HL-60/S4 (cell line): Measurements from ENCODE around the gene TPCN2.

Experiments
- in situ Hi-C: fragments of 300-500 bp; cut with MboI; formaldehyde crosslinking; loops from 2 replicates; pipeline ENCODE4 v1.14.3; 2022; ENCODE audit warnings: low sequenced_read_pairs

Gene TPCN2

GRCh38 chr11:69173925-69174581 lies 125.3 kb downstream of the TPCN2 start:
- in situ Hi-C loops = no loop called here

DNA sequence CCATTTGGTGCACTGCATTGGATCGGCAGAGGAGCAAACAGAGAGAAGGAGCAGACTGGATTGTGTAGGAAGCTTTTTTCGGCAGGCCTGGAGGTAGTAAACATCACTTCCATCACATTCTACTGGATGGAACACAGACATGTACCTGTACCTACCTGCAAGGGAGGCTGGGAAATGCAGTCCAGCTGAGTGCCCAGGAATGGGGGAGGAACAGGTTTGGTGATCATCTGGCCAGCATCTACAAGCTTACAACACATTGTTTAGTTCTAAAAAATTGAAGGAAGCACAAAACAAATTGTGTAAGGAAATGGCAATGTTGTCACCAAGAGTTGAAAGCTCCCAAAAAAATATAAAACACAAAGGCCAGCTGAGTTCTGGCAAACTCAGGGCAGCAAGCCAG lies 126.1 kb downstream of the TPCN2 start:
- in situ Hi-C loops = no loop called here

DNA sequence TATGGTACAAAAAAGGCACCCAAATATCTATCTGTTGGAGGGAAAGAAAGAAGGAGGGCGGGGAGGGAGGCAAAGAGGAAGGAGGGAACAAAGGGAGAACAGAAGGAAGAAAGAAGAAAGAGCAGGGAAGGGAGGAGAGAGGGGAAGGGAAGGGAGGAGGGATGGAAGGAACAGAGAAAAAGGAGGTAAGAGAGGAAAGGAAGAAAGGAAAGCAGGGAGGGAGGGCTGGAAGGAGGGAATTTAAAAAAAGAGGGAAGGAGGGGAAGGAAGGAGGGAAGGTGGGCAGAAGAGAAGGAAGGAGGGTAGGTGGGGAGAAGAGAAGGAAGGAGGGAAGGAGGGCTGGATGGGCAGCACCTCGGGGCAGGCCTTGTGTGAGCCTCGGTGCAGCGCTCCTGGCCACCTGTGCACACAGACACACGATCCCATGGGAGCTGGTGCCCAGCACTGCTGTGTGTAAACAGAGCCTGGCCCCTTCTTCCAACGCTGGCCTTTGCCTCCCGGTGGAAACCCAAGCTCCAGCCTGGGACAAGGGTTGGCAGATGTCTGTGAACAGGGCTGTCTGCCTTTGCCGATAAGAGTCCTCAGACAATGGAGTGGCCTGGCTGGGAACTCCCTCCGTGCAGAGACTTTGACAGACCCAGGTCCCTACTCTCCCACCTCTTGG lies 130.2 kb downstream of the TPCN2 start:
- in situ Hi-C loops = no loop called here

- in situ Hi-C loops = no loop called here
These were observed 131.5 kb downstream of the TPCN2 start for GRCh38 chr11:69180226-69180625.

DNA sequence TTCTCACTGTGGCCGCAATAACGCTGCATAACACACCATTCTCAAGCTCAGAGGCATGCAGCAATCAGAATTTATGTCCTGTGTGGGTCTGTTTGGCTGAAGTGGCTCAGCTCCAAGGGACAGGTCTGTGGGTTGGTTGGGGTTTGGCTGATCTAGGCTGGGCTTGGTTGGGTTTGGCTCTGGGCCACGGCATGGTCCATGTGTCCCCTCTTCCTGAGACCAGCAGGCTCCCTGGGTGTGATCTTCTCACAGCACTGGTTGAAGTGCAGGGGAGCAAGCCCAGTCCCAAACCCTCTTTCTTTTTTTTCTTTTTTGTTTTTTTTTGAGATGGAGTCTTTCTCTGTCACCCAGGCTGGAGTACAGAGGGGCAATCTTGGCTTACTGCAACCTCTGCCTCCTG lies 132.0 kb downstream of the TPCN2 start:
- in situ Hi-C loops = no loop called here

DNA sequence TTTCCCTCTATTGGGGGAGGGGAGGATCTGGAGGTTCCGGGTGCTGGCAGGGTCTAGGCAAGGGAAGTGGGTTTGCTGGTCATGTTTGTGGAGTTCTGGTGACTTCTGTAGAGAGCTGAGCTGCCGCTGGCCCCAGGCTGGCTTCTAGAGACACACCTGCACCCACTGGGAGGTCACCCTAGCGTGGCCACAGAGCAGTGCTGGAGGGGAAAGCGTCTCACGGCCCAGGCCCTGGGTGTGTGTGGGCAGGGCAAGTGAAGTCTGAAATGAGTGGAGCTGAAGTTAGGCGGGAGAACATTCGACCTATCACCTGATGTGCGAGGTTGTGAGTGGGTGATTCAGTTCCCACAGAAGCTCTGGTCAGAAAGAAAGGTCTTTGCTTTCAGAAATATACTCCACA lies 134.9 kb downstream of the TPCN2 start:
- in situ Hi-C loops = no loop called here
